ENCODE data around the gene FRMD4A. TPM values are rescaled to one million over a fixed set of nuclear protein-coding genes. Genes with fewer than 3 reads are reported as not detected.
A peak's percentile ranks its signal among the peaks of the same experiment; 100 is the strongest.

The FRMD4A gene
- polyA plus RNA-seq, 1 donor (not counting 4 experiments of a cell fraction or from before 2014, with no cell fraction given), result 12.9 TPM

DNA sequence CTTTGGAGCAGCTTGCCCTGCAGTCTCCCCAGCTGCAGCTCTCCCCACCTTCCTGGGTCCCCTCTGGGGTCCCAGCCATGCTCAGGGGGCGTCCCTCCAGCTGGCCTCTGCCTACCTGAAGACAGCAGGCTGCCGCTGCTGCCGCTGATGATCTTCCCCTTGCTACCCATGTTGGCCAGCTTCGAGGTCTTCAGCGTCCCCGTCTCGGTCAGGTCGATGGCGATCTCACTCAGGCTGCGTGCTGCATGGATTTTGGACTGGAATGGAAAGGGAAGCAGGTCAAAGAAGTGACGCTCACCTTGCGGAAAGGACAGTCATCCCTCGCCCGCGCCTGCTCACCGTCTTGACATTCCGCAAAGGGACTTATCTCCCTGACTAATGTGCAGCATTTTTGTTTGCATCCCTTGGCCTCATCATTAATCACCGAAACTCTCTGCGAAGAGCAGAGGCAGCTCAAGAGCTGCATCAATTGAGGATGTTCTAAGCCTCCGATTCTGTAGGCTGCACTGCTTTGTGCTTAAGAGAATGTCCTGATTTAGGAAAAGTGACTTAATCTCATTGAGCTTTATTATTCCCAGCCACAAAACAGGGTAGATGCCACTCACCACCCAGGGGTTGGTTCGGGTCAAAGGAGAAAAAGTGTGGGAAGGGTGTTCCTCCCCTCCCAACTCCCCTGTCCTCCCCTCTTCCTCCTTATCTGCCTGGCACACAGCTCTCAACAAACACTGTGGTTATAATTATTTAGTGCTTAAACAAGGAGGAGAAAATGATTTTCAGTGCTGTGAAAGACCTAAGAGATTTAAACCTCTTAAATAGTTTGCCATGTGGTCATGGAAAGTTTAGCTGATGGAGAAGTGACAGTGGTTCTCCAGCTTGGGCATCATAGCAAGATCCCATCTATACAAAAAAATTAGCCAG, 636.7 kb downstream of the FRMD4A start:
- H3K9me3 ChIP-seq (ENCODE audit: control insufficient read depth, low read depth, low read length), result no peaks in the 10 kb centered on the region
- no peak overlapping the region for H2AFZ ChIP-seq (ENCODE audit: control insufficient read depth, low read length)
- H3K9me1 ChIP-seq (ENCODE audit: control insufficient read depth, extremely low read depth, insufficient read depth, low read length), result no peaks in the 10 kb centered on the region
- peaks cover 5 to 15% of the 10 kb centered on the region in 2 experiments for H3K36me3 ChIP-seq (ENCODE audit: control insufficient read depth in 2 of 2, extremely low read depth in 1 of 2, insufficient read depth in 2 of 2, low read length in 2 of 2)
- DNase-seq (ENCODE audit: low read depth, low spot score), result no peak
- H3K27ac ChIP-seq (ENCODE audit: control insufficient read depth, insufficient read depth, low read length), result no peak overlapping the region
- H3K79me2 ChIP-seq (ENCODE audit: control insufficient read depth, insufficient read depth, low read length), result no peaks in the 10 kb centered on the region
- H3K4me1 ChIP-seq (ENCODE audit: control insufficient read depth, extremely low read depth, insufficient read depth, low read length), result peaks cover 17% of the 10 kb centered on the region
- TF ChIP-seq EZH2 (IDR thresholded peaks at IDR 0.05; ENCODE audit: low read length), result no peak
- TF ChIP-seq CTCF (optimal IDR thresholded peaks at IDR 0.05 in 1 of 3, IDR thresholded peaks at IDR 0.05 in 1 of 3, conservative IDR thresholded peaks at IDR 0.05 in 1 of 3; ENCODE audit: extremely low read depth in 1 of 3, insufficient read depth in 2 of 3, low read length in 3 of 3), result no peak
- H4K20me1 ChIP-seq (ENCODE audit: control insufficient read depth, extremely low read depth, insufficient read depth, low read length), result no peaks in the 10 kb centered on the region
- H3K4me3 ChIP-seq (ENCODE audit: control insufficient read depth in 2 of 3, extremely low read depth in 1 of 3, insufficient read depth in 2 of 3, low read depth in 1 of 3, low read length in 3 of 3), result no peak overlapping the region
- H3K27me3 ChIP-seq (ENCODE audit: control insufficient read depth, extremely low read depth, insufficient read depth, low read length), result no peaks in the 10 kb centered on the region
- no peak overlapping the region for H3K9ac ChIP-seq (ENCODE audit: control insufficient read depth, extremely low read depth, insufficient read depth, low read length)
- no peak overlapping the region for H3K4me2 ChIP-seq (ENCODE audit: control insufficient read depth, extremely low read depth, insufficient read depth, low read depth, low read length)
- no peak for FAIRE-seq
- dilution Hi-C loops (cut with MboI; ENCODE audit: extremely low pct_ligation_motif_present, low sequenced_read_pairs), result no loop called here

DNA sequence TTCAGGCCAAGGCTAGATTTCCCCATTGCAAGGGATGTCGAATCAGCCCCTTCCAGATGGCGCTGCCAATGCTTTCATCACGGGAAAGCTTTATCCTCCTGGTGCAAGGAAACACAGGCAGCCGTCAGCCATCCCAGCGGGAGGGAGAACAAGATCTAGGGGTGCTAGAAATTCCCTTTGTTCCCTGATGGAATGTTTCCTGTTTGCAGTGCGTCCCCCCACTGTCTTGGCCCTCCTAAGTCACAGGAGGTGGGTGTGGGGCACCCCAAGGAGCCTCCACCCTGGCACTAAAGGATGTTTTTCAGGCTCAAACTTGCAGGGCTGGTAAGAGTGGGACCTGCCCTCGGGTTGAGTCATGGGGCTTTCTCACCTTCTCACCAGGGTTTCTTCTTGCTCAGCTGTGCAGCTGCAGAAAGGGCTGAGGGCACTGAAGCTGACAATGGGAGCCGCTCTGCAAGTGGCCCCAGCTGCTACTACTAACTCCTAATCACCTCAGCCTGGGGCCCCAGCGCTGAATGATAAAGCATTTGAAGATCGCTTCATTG, 640.4 kb downstream of the FRMD4A start:
- Histone ChIP-seq H3K4me3 (ENCODE audit: control insufficient read depth in 2 of 3, extremely low read depth in 1 of 3, insufficient read depth in 2 of 3, low read depth in 1 of 3, low read length in 3 of 3) (peak overlapping the region in 1 of 3 experiments; percentile 18), H3K27ac (ENCODE audit: control insufficient read depth, insufficient read depth, low read length) (peak overlapping the region; percentile 77), H3K9me1 (ENCODE audit: control insufficient read depth, extremely low read depth, insufficient read depth, low read length) (no peaks in the 10 kb centered on the region), H3K9ac (ENCODE audit: control insufficient read depth, extremely low read depth, insufficient read depth, low read length) (peak overlapping the region; percentile 50), H4K20me1 (ENCODE audit: control insufficient read depth, extremely low read depth, insufficient read depth, low read length) (no peaks in the 10 kb centered on the region), H3K4me2 (ENCODE audit: control insufficient read depth, extremely low read depth, insufficient read depth, low read depth, low read length) (peak overlapping the region; percentile 81), H3K27me3 (ENCODE audit: control insufficient read depth, extremely low read depth, insufficient read depth, low read length) (no peaks in the 10 kb centered on the region), H3K4me1 (ENCODE audit: control insufficient read depth, extremely low read depth, insufficient read depth, low read length) (peaks cover 31% of the 10 kb centered on the region), H3K9me3 (ENCODE audit: control insufficient read depth, low read depth, low read length) (no peaks in the 10 kb centered on the region), H3K36me3 (ENCODE audit: control insufficient read depth in 2 of 2, extremely low read depth in 1 of 2, insufficient read depth in 2 of 2, low read length in 2 of 2) (peaks cover 3 to 19% of the 10 kb centered on the region in 2 experiments), H3K79me2 (ENCODE audit: control insufficient read depth, insufficient read depth, low read length) (no peaks in the 10 kb centered on the region), H2AFZ (ENCODE audit: control insufficient read depth, low read length) (peak overlapping the region; percentile 58)
- TF ChIP-seq EZH2 (IDR thresholded peaks at IDR 0.05; ENCODE audit: low read length), result no peak
- peak in 1 of 3 experiments; percentile 17 for TF ChIP-seq CTCF (optimal IDR thresholded peaks at IDR 0.05 in 1 of 3, IDR thresholded peaks at IDR 0.05 in 1 of 3, conservative IDR thresholded peaks at IDR 0.05 in 1 of 3; ENCODE audit: extremely low read depth in 1 of 3, insufficient read depth in 2 of 3, low read length in 3 of 3)
- dilution Hi-C loops (cut with MboI; ENCODE audit: extremely low pct_ligation_motif_present, low sequenced_read_pairs), result no loop called here
- FAIRE-seq (peak; percentile 81), DNase-seq (ENCODE audit: low read depth, low spot score) (peak; percentile 50)
